Activated naive CD4-positive, alpha-beta T cell treated with Interleukin-2 at 50 U/mL for 16 hours (primary cell): ENCODE data around the gene CRTAC1.

Experiments
- DNase-seq: peaks from one replicate; pipeline ENCODE4 v3.0.0-alpha.2; 2020

Gene CRTAC1

GRCh38 chr10:98030093-98030821 lies at the start of gene CRTAC1:
Gene CRTAC1, minus strand, starts transcription at chr10:98030621. Its CDS starts 149 bp downstream, at chr10:98030472.
- DNase-seq = no peak

- DNase-seq = no peak
These were observed 48.4 kb upstream of the CRTAC1 start for GRCh38 chr10:98078774-98079173.

GRCh38 chr10:98077223-98077622 lies 46.8 kb upstream of the CRTAC1 start:
- DNase-seq = no peak

GRCh38 chr10:98076086-98076485 lies 45.7 kb upstream of the CRTAC1 start:
- DNase-seq = no peak

GRCh38 chr10:98074315-98074911 lies 44.0 kb upstream of the CRTAC1 start:
- DNase-seq = no peak

- no peak for DNase-seq
These were observed 36.7 kb upstream of the CRTAC1 start for GRCh38 chr10:98067165-98067564.

- no peak for DNase-seq
These were observed 33.3 kb upstream of the CRTAC1 start for GRCh38 chr10:98063740-98064027.

- no peak for DNase-seq
These were observed 32.0 kb upstream of the CRTAC1 start for GRCh38 chr10:98062424-98062823.

GRCh38 chr10:98060079-98060478 lies 29.7 kb upstream of the CRTAC1 start:
- no peak for DNase-seq

- no peak for DNase-seq
These were observed 27.9 kb upstream of the CRTAC1 start for GRCh38 chr10:98058295-98058694.

- no peak for DNase-seq
These were observed 25.6 kb upstream of the CRTAC1 start for GRCh38 chr10:98055841-98056516.

- DNase-seq = no peak
These were observed 16.8 kb upstream of the CRTAC1 start for GRCh38 chr10:98047009-98047741.

GRCh38 chr10:98045785-98046389 lies 15.5 kb upstream of the CRTAC1 start:
- DNase-seq = peak; percentile 58

- DNase-seq = peak; percentile 38
These were observed 11.1 kb upstream of the CRTAC1 start for GRCh38 chr10:98041352-98042043.

GRCh38 chr10:98039690-98040381 lies 9.4 kb upstream of the CRTAC1 start:
- no peak for DNase-seq

- no peak for DNase-seq
These were observed 7.9 kb upstream of the CRTAC1 start for GRCh38 chr10:98038288-98038687.

- no peak for DNase-seq
These were observed 5.2 kb upstream of the CRTAC1 start for GRCh38 chr10:98035599-98035998.

GRCh38 chr10:98033515-98033914 lies 3.1 kb upstream of the CRTAC1 start:
- no peak for DNase-seq

- DNase-seq = no peak
These were observed 1.0 kb upstream of the CRTAC1 start for GRCh38 chr10:98031440-98031839.

- DNase-seq = no peak
These were observed 590 bp upstream of the CRTAC1 start for GRCh38 chr10:98030991-98031431.

- DNase-seq = no peak
These were observed 1.0 kb downstream of the CRTAC1 start for GRCh38 chr10:98029149-98030092.
